ENCODE measurements around the gene CHST11. TPM values are rescaled to one million over a fixed set of nuclear protein-coding genes. Genes with fewer than 3 reads are reported as not detected.

The CHST11 gene
- total and polyA plus RNA-seq, 10 of the 15 experiments (the other 5 are each of a cell fraction or from before 2014, with no cell fraction given): 1.9 to 38.1 (median 17.2) TPM

DNA sequence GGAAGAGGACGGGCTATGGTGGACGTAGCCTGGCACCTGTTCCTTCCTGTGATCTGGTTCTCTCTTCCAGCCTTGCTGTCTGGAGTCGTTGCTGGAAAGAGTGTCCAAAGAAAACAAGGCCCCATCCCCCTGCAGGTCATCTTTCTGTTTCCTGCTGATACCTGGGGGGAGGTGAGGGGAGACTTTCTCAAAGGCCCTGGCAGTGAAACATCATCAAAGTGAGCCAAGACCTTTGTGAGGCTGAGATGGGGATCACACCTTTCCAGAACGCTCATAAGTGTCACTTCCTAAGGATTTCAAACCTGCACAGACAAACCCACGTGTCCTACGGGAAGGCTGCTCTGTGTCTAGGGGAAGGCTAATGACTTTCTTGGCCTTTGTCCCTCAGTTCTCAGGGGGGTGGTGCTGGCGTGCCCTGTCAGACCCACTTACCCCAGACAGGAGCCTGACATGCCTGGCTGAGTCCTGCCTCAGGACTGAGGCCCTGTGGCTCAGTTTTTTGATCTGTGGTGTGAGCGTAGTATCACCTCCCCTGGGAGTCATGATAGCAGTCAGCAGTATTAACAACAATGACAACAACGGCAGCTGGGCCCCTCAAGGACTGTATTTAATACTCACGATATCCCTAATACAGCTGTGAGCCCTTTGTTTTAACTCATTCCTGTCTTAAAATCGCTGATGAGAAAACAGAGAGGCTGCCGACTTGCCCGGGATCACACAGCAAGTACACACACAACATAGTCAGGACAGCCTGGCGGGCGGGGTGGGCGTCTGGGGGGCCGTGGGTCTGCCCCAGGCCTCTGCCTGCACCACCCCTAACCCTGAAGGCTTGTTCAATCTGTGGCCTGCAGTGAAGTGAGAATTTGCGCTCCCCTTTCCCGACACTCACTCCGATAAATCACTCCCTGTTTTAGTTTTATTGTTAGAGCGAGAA, 266.1 kb downstream of the CHST11 start (continued):
- TF ChIP-seq ZNF217 (IDR thresholded peaks at IDR 0.05): peak; percentile 71; the same call in 1 of the 2 replicates
- TF ChIP-seq SIX5 (IDR thresholded peaks at IDR 0.05; ENCODE audit: low read depth, low read length, severe bottlenecking): no peak
- TF ChIP-seq, protein P1, sequence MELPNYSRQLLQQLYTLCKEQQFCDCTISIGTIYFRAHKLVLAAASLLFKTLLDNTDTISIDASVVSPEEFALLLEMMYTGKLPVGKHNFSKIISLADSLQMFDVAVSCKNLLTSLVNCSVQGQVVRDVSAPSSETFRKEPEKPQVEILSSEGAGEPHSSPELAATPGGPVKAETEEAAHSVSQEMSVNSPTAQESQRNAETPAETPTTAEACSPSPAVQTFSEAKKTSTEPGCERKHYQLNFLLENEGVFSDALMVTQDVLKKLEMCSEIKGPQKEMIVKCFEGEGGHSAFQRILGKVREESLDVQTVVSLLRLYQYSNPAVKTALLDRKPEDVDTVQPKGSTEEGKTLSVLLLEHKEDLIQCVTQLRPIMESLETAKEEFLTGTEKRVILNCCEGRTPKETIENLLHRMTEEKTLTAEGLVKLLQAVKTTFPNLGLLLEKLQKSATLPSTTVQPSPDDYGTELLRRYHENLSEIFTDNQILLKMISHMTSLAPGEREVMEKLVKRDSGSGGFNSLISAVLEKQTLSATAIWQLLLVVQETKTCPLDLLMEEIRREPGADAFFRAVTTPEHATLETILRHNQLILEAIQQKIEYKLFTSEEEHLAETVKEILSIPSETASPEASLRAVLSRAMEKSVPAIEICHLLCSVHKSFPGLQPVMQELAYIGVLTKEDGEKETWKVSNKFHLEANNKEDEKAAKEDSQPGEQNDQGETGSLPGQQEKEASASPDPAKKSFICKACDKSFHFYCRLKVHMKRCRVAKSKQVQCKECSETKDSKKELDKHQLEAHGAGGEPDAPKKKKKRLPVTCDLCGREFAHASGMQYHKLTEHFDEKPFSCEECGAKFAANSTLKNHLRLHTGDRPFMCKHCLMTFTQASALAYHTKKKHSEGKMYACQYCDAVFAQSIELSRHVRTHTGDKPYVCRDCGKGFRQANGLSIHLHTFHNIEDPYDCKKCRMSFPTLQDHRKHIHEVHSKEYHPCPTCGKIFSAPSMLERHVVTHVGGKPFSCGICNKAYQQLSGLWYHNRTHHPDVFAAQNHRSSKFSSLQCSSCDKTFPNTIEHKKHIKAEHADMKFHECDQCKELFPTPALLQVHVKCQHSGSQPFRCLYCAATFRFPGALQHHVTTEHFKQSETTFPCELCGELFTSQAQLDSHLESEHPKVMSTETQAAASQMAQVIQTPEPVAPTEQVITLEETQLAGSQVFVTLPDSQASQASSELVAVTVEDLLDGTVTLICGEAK (IDR thresholded peaks at IDR 0.05; ENCODE audit: borderline replicate concordance): no peak
- TF ChIP-seq, protein P2, sequence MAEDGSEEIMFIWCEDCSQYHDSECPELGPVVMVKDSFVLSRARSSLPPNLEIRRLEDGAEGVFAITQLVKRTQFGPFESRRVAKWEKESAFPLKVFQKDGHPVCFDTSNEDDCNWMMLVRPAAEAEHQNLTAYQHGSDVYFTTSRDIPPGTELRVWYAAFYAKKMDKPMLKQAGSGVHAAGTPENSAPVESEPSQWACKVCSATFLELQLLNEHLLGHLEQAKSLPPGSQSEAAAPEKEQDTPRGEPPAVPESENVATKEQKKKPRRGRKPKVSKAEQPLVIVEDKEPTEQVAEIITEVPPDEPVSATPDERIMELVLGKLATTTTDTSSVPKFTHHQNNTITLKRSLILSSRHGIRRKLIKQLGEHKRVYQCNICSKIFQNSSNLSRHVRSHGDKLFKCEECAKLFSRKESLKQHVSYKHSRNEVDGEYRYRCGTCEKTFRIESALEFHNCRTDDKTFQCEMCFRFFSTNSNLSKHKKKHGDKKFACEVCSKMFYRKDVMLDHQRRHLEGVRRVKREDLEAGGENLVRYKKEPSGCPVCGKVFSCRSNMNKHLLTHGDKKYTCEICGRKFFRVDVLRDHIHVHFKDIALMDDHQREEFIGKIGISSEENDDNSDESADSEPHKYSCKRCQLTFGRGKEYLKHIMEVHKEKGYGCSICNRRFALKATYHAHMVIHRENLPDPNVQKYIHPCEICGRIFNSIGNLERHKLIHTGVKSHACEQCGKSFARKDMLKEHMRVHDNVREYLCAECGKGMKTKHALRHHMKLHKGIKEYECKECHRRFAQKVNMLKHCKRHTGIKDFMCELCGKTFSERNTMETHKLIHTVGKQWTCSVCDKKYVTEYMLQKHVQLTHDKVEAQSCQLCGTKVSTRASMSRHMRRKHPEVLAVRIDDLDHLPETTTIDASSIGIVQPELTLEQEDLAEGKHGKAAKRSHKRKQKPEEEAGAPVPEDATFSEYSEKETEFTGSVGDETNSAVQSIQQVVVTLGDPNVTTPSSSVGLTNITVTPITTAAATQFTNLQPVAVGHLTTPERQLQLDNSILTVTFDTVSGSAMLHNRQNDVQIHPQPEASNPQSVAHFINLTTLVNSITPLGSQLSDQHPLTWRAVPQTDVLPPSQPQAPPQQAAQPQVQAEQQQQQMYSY (CRISPR knock-in tag; IDR thresholded peaks at IDR 0.05): no peak
- TF ChIP-seq MYC (IDR thresholded peaks at IDR 0.05; ENCODE audit: insufficient read depth, insufficient read length, insufficient replicate concordance, low read length, severe bottlenecking): no peak
- TF ChIP-seq ASH2L (IDR thresholded peaks at IDR 0.05; ENCODE audit: borderline replicate concordance, low read depth): no peak
- TF ChIP-seq, protein P3, sequence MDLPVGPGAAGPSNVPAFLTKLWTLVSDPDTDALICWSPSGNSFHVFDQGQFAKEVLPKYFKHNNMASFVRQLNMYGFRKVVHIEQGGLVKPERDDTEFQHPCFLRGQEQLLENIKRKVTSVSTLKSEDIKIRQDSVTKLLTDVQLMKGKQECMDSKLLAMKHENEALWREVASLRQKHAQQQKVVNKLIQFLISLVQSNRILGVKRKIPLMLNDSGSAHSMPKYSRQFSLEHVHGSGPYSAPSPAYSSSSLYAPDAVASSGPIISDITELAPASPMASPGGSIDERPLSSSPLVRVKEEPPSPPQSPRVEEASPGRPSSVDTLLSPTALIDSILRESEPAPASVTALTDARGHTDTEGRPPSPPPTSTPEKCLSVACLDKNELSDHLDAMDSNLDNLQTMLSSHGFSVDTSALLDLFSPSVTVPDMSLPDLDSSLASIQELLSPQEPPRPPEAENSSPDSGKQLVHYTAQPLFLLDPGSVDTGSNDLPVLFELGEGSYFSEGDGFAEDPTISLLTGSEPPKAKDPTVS (IDR thresholded peaks at IDR 0.05; ENCODE audit: low read depth, low read length): no peak
- no peak for TF ChIP-seq SUPT20H (IDR thresholded peaks at IDR 0.05; ENCODE audit: borderline replicate concordance, control insufficient read depth, low read depth, low read length)
- no peak for TF ChIP-seq CBX5 (IDR thresholded peaks at IDR 0.05; ENCODE audit: low read depth)
- TF ChIP-seq TARDBP (IDR thresholded peaks at IDR 0.05; ENCODE audit: borderline replicate concordance): no peak
- no peak for TF ChIP-seq CBFB (IDR thresholded peaks at IDR 0.05; ENCODE audit: low read depth)
- TF ChIP-seq, protein P4, sequence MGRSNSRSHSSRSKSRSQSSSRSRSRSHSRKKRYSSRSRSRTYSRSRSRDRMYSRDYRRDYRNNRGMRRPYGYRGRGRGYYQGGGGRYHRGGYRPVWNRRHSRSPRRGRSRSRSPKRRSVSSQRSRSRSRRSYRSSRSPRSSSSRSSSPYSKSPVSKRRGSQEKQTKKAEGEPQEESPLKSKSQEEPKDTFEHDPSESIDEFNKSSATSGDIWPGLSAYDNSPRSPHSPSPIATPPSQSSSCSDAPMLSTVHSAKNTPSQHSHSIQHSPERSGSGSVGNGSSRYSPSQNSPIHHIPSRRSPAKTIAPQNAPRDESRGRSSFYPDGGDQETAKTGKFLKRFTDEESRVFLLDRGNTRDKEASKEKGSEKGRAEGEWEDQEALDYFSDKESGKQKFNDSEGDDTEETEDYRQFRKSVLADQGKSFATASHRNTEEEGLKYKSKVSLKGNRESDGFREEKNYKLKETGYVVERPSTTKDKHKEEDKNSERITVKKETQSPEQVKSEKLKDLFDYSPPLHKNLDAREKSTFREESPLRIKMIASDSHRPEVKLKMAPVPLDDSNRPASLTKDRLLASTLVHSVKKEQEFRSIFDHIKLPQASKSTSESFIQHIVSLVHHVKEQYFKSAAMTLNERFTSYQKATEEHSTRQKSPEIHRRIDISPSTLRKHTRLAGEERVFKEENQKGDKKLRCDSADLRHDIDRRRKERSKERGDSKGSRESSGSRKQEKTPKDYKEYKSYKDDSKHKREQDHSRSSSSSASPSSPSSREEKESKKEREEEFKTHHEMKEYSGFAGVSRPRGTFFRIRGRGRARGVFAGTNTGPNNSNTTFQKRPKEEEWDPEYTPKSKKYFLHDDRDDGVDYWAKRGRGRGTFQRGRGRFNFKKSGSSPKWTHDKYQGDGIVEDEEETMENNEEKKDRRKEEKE (IDR thresholded peaks at IDR 0.05): no peak
- no peak for TF ChIP-seq RBBP5 (conservative IDR thresholded peaks at IDR 0.05)
- TF ChIP-seq MXI1 (IDR thresholded peaks at IDR 0.05; ENCODE audit: low read depth, low read length): no peak
- TF ChIP-seq DPF2 (IDR thresholded peaks at IDR 0.05): peak; percentile 50; the same call in 1 of the 2 replicates
- no peak for TF ChIP-seq CHD1 (IDR thresholded peaks at IDR 0.05; ENCODE audit: low read depth, low read length)
